ENCODE results near the gene KIF16B. TPM values are rescaled to one million over a fixed set of nuclear protein-coding genes. Genes with fewer than 3 reads are reported as not detected.
A peak's percentile ranks its signal among the peaks of the same experiment; 100 is the strongest.

KIF16B gene
- total and polyA plus RNA-seq, 4 experiments from 2014 or later, result 3.2 to 12.0 (median 10.0) TPM

DNA sequence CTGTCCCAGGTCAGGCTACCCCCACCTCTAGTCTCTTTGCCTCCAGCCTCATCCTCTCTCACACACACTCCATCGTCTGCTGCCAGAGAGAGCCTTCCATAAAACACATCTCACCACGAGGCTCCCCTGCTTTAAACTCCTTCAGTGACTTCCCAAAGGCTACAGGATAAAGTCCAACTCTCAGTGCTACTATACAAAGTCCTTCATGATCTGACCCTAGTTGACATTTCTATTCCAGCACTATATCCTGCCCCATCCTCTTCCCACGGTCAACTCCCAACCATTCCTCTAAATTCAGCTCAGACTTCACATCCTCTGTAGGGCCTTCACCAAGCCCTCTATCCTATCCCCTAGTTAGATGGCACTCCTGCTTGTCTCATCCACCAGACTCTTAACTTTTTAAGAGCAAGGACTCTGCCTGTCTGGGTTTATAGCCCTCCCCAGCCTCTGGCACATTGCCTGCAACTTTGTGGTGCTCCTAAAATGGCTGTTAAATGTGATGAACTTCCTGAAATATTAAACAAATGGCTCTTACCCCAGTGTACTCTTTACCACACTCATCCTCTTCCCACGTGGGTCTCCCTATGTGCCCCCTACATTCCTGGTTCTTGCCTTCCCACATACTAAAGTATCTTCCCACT, 36.1 kb downstream of the KIF16B start:
- intact Hi-C loops (cut with micrococcal nuclease), result no loop called here
- Mint-ChIP-seq H3K27ac (peak overlapping the region in 1 of 7 donors; percentile 2), H3K9me3 (no peaks in the 10 kb centered on the region), H3K4me1 (peaks cover 2 to 9% (median 4%) of the 10 kb centered on the region in 4 donors), H3K27me3 (no peaks in the 10 kb centered on the region), H3K36me3 (peaks cover 0 to 27% of the 10 kb centered on the region in 2 donors), H3K4me3 (no peak overlapping the region)
- CTCF ChIA-PET (ENCODE audit: partially characterized antibody), result no interaction called here
- no peaks in the 10 kb centered on the region for H3K4me1 ChIP-seq (ENCODE audit: insufficient read depth, low read length)
- no peak overlapping the region for H3K27ac ChIP-seq (ENCODE audit: low read depth, low read length)
- no peaks in the 10 kb centered on the region for H3K36me3 ChIP-seq (ENCODE audit: insufficient read depth, low read length)
- DNase-seq, result no peak
- H3K4me3 ChIP-seq (ENCODE audit: low read length in 2 of 2), result no peak overlapping the region
- no peaks in the 10 kb centered on the region for H3K27me3 ChIP-seq (ENCODE audit: insufficient read depth, low read length)
- no peaks in the 10 kb centered on the region for H3K9me3 ChIP-seq (ENCODE audit: control insufficient read depth in 1 of 2, low read length in 2 of 2)
- POLR2A ChIA-PET (ENCODE audit: partially characterized antibody), result no interaction called here

DNA sequence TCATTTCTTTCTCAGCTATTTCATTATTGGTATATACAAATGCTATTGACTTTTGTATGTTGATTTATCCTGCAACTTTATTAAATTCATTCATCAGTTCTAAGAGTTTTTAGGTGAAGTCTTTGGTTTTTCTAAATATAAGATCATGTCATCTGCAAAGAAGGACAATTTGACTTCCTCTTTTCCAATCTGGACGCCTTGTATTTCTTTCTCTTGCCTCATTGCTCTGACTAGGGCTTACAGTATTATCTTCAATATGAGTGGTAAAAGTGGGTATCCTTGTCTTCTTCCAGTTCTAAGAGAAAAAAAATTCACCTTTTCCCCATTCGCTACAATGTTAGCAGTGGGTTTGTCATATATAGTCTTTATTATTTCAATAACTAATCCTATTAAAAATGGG, 38.0 kb downstream of the KIF16B start:
- peaks cover 0 to 6% (median 3%) of the 10 kb centered on the region in 4 donors for H3K4me1 Mint-ChIP-seq
- Histone ChIP-seq H3K27ac (ENCODE audit: low read depth, low read length) (no peak overlapping the region), H3K9me3 (ENCODE audit: control insufficient read depth in 1 of 2, low read length in 2 of 2) (no peaks in the 10 kb centered on the region), H3K4me1 (ENCODE audit: insufficient read depth, low read length) (no peaks in the 10 kb centered on the region), H3K36me3 (ENCODE audit: insufficient read depth, low read length) (no peaks in the 10 kb centered on the region), H3K4me3 (ENCODE audit: low read length in 2 of 2) (no peak overlapping the region), H3K27me3 (ENCODE audit: insufficient read depth, low read length) (no peaks in the 10 kb centered on the region)
- H3K27ac Mint-ChIP-seq, result no peak overlapping the region
- intact Hi-C loops (cut with micrococcal nuclease), result no loop called here
- CTCF ChIA-PET (ENCODE audit: partially characterized antibody), result no interaction called here
- H3K27me3 Mint-ChIP-seq, result no peaks in the 10 kb centered on the region
- peaks cover 0 to 23% of the 10 kb centered on the region in 2 donors for H3K36me3 Mint-ChIP-seq
- no peak for DNase-seq
- no peaks in the 10 kb centered on the region for H3K9me3 Mint-ChIP-seq
- H3K4me3 Mint-ChIP-seq, result no peak overlapping the region
- POLR2A ChIA-PET (ENCODE audit: partially characterized antibody), result no interaction called here

DNA sequence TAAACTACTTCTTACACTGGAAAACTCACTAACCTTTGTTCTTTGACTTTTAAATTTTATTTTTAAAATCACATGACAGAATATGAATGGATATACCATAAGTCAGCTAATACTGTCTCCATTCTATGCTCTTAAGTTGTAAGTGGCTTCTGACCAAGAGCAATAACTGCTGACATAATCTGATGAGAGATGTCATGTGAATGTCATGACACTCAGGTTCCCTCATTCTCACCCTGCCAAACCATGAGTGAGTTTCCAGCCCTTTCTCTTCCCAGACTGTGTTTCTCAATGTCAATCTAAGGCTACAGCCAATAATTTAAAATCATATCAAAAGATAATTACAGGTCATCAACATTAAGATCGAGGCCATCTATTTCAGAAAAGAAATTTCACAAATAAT, 39.7 kb downstream of the KIF16B start:
- H3K4me1 Mint-ChIP-seq, result peaks cover 0 to 5% (median 1%) of the 10 kb centered on the region in 4 donors
- Histone ChIP-seq H3K27me3 (ENCODE audit: insufficient read depth, low read length) (no peaks in the 10 kb centered on the region), H3K4me3 (ENCODE audit: low read length in 2 of 2) (no peak overlapping the region), H3K4me1 (ENCODE audit: insufficient read depth, low read length) (no peaks in the 10 kb centered on the region), H3K9me3 (ENCODE audit: control insufficient read depth in 1 of 2, low read length in 2 of 2) (no peaks in the 10 kb centered on the region), H3K27ac (ENCODE audit: low read depth, low read length) (no peak overlapping the region), H3K36me3 (ENCODE audit: insufficient read depth, low read length) (no peaks in the 10 kb centered on the region)
- no peaks in the 10 kb centered on the region for H3K27me3 Mint-ChIP-seq
- no peaks in the 10 kb centered on the region for H3K9me3 Mint-ChIP-seq
- H3K4me3 Mint-ChIP-seq, result no peak overlapping the region
- peaks cover 3 to 12% of the 10 kb centered on the region in 2 donors for H3K36me3 Mint-ChIP-seq
- DNase-seq, result no peak
- no peak overlapping the region for H3K27ac Mint-ChIP-seq
- intact Hi-C loops (cut with micrococcal nuclease), result no loop called here
- ChIA-PET POLR2A (ENCODE audit: partially characterized antibody) (no interaction called here), CTCF (ENCODE audit: partially characterized antibody) (interaction anchor here (1.3 kb wide), 1 partner anchor 12 kb away, joined by 4 read pairs; no protein-coding TSS in a partner anchor)

DNA sequence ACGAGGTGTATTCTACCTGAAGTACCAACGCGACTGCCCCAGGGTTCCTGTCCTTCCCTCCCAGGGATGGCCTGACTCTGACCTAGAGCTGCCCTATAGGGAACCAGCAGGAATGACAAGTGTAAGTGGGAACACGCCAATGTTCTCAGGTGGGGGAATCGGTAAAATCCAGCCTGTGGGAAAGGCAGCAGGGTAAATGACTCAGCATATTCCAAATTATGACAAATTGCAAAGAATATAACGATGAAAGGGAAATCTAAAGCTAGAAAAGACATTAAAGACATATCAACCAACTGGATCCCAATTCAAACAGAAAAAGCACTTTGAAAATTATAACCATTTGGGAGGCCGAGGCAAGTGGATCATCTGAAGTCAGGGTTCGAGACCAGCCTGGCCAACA, 41.8 kb downstream of the KIF16B start:
- no peak overlapping the region for H3K4me3 Mint-ChIP-seq
- peaks cover 0 to 5% (median under 1%) of the 10 kb centered on the region in 4 donors for H3K4me1 Mint-ChIP-seq
- intact Hi-C loops (cut with micrococcal nuclease), result no loop called here
- H3K27me3 Mint-ChIP-seq, result no peaks in the 10 kb centered on the region
- no peak for DNase-seq
- peaks cover 0 to 2% (median 0%) of the 10 kb centered on the region in 8 donors for H3K9me3 Mint-ChIP-seq
- Histone ChIP-seq H3K9me3 (ENCODE audit: control insufficient read depth in 1 of 2, low read length in 2 of 2) (no peaks in the 10 kb centered on the region), H3K27me3 (ENCODE audit: insufficient read depth, low read length) (no peaks in the 10 kb centered on the region), H3K27ac (ENCODE audit: low read depth, low read length) (no peak overlapping the region), H3K36me3 (ENCODE audit: insufficient read depth, low read length) (no peaks in the 10 kb centered on the region), H3K4me3 (ENCODE audit: low read length in 2 of 2) (no peak overlapping the region), H3K4me1 (ENCODE audit: insufficient read depth, low read length) (no peaks in the 10 kb centered on the region)
- H3K27ac Mint-ChIP-seq, result no peak overlapping the region
- POLR2A ChIA-PET (ENCODE audit: partially characterized antibody), result no interaction called here
- peaks cover 16 to 19% of the 10 kb centered on the region in 2 donors for H3K36me3 Mint-ChIP-seq
- CTCF ChIA-PET (ENCODE audit: partially characterized antibody), result interaction anchor here (1.0 kb wide), 1 partner anchor 23 kb away, joined by 3 read pairs; no protein-coding TSS in a partner anchor

DNA sequence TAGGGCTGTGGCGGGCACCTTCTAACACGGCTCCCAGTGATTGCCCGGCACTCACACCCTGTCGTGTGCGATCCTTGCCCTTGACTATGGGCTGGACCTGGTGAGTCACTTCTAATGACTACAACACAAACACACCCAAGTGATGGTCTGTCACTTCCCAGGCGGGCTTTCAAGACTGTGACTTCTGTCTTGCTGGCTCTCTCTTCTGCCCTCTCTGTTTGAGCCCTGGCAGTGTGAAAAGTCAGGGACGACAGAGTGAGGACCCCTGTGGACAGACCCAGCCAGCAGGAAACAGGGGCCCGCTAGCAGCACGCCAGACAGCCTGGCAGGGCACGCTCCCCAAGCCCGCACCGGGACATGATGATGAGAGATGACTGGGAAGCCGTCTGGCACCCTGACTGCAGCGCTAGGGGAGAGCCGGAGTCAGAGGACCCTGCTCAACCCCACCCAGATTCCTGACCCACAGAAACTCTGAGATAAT, 43.0 kb downstream of the KIF16B start:
- Histone ChIP-seq H3K9me3 (ENCODE audit: control insufficient read depth in 1 of 2, low read length in 2 of 2) (no peaks in the 10 kb centered on the region), H3K27me3 (ENCODE audit: insufficient read depth, low read length) (no peaks in the 10 kb centered on the region), H3K4me1 (ENCODE audit: insufficient read depth, low read length) (no peaks in the 10 kb centered on the region), H3K27ac (ENCODE audit: low read depth, low read length) (no peak overlapping the region), H3K36me3 (ENCODE audit: insufficient read depth, low read length) (no peaks in the 10 kb centered on the region), H3K4me3 (ENCODE audit: low read length in 2 of 2) (no peak overlapping the region)
- CTCF ChIA-PET (ENCODE audit: partially characterized antibody), result no interaction called here
- POLR2A ChIA-PET (ENCODE audit: partially characterized antibody), result no interaction called here
- Mint-ChIP-seq H3K4me1 (peaks cover 0 to 3% (median under 1%) of the 10 kb centered on the region in 4 donors), H3K27me3 (no peaks in the 10 kb centered on the region), H3K36me3 (peaks cover 27 to 29% of the 10 kb centered on the region in 2 donors), H3K9me3 (peaks cover 0 to 6% (median 2%) of the 10 kb centered on the region in 8 donors), H3K27ac (no peak overlapping the region), H3K4me3 (no peak overlapping the region)
- intact Hi-C loops (cut with micrococcal nuclease), result no loop called here
- DNase-seq, result no peak

DNA sequence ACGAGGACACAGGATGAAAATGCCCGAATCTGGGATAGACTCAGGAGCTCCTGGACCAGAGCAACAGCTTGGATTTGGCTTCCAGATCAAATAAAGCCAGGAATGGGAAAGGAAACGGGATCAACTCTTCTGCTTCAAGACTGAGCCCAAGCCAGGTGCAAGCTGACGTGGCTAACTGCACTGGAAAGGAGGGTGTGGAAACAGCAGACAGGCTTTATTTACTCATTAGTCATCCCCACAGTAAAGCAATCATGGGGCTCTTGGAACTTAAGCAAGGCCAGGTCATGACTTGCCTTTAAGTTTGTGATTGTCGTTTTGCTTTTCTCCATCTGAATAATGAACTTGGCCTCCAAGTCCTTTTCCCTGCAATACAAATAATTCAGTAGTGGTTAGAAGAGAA, 45.2 kb downstream of the KIF16B start:
- H3K36me3 ChIP-seq (ENCODE audit: insufficient read depth, low read length), result no peaks in the 10 kb centered on the region
- Mint-ChIP-seq H3K27me3 (no peaks in the 10 kb centered on the region), H3K36me3 (peaks cover 45 to 47% of the 10 kb centered on the region in 2 donors), H3K27ac (no peak overlapping the region), H3K9me3 (peaks cover 0 to 16% (median 3%) of the 10 kb centered on the region in 8 donors), H3K4me1 (peaks cover 0 to 1% (median 0%) of the 10 kb centered on the region in 4 donors), H3K4me3 (no peak overlapping the region)
- intact Hi-C loops (cut with micrococcal nuclease), result no loop called here
- H3K27me3 ChIP-seq (ENCODE audit: insufficient read depth, low read length), result no peaks in the 10 kb centered on the region
- ChIA-PET CTCF (ENCODE audit: partially characterized antibody) (interaction anchor here (1.2 to 1.6 kb wide), 2 partner anchors 10 to 12 kb away, joined by 3 to 4 read pairs; no protein-coding TSS in a partner anchor), POLR2A (ENCODE audit: partially characterized antibody) (no interaction called here)
- no peaks in the 10 kb centered on the region for H3K9me3 ChIP-seq (ENCODE audit: control insufficient read depth in 1 of 2, low read length in 2 of 2)
- no peak overlapping the region for H3K27ac ChIP-seq (ENCODE audit: low read depth, low read length)
- no peak for DNase-seq
- H3K4me3 ChIP-seq (ENCODE audit: low read length in 2 of 2), result no peak overlapping the region
- no peaks in the 10 kb centered on the region for H3K4me1 ChIP-seq (ENCODE audit: insufficient read depth, low read length)

DNA sequence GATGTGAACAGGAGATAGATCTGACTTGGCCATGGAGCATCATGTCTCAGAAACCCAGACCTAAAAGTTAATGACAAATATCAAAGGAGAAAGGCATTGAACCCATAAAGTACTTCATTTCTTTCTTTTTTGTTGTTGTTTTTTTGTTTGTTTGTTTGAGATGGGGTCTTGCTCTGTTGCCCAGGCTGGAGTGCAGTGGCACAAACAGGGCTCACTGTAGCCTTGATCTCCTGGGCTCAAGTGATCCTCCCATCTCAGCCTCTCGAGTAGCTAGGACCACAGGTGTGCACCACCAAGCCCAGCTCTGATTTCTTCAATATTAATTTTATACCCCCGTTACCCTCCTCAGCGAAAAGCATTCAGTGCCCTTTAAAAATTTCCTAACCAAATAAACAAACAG, 45.8 kb downstream of the KIF16B start:
- Mint-ChIP-seq H3K4me3 (no peak overlapping the region), H3K36me3 (peaks cover 51 to 53% of the 10 kb centered on the region in 2 donors), H3K27ac (no peak overlapping the region), H3K9me3 (peaks cover 0 to 16% (median 3%) of the 10 kb centered on the region in 8 donors), H3K27me3 (no peaks in the 10 kb centered on the region), H3K4me1 (peaks cover 0 to 1% (median 0%) of the 10 kb centered on the region in 4 donors)
- Histone ChIP-seq H3K4me3 (ENCODE audit: low read length in 2 of 2) (no peak overlapping the region), H3K9me3 (ENCODE audit: control insufficient read depth in 1 of 2, low read length in 2 of 2) (no peaks in the 10 kb centered on the region), H3K36me3 (ENCODE audit: insufficient read depth, low read length) (no peaks in the 10 kb centered on the region), H3K27me3 (ENCODE audit: insufficient read depth, low read length) (no peaks in the 10 kb centered on the region), H3K4me1 (ENCODE audit: insufficient read depth, low read length) (no peaks in the 10 kb centered on the region), H3K27ac (ENCODE audit: low read depth, low read length) (no peak overlapping the region)
- no peak for DNase-seq
- POLR2A ChIA-PET (ENCODE audit: partially characterized antibody), result no interaction called here
- CTCF ChIA-PET (ENCODE audit: partially characterized antibody), result interaction anchor here (1.2 to 1.6 kb wide), 2 partner anchors 10 to 13 kb away, joined by 3 to 4 read pairs; no protein-coding TSS in a partner anchor
- intact Hi-C loops (cut with micrococcal nuclease), result no loop called here
